Epithelial cell of proximal tubule (primary cell): ENCODE measurements around the gene KIAA0040. TPM values are rescaled to one million over a fixed set of nuclear protein-coding genes. Genes with fewer than 3 reads are reported as not detected.

Experiments
- DNase-seq: peaks from one replicate; pipeline ENCODE4 v3.0.0-alpha.2; 2011; ENCODE audit warnings: low read depth
- H3K4me3 ChIP-seq: 2 replicates; pipeline ENCODE4 v1.5.1; 2011; ENCODE audit warnings: low read depth, mild to moderate bottlenecking, low read length
- total RNA-seq: library from RNA; depleted of rRNA; stranded (reverse); fragments of >200 nt; gene quantifications from 2 replicates; pipeline ENCODE4 v1.2.3, GENCODE V29; 2015
- TF ChIP-seq, protein P1 (sequence below): conservative IDR thresholded peaks from 2 replicates; pipeline ENCODE4 v1.5.1; 2012; ENCODE audit warnings: low read depth, mild to moderate bottlenecking, low read length

The KIAA0040 gene
- total RNA-seq, 1 donor from 2014 or later, result 4.2 TPM

DNA sequence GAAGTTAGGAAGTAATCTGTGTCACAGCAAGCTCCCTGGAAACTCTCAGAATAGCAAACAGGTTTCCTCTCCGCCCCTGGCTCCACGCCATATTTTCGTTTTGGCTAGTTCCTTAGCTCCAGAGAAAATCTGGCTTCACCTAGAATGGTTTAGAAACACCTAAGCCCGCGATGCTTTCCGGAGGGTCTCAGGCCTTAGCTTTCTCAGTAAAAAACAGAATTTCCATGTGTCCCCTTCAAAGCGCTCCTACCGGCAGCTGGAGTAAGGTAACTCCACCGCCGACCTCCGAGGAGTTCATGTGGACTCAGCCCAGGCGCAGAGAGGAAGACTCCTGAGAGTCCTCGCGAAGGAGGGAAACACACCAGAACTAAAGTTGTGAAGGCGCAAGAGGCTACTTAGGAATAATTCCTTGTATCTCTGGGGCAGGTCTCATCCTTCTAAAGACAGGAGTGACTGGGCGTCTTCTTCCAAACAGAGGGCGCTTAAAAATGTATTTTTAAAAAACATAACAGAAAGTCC lies 406 bp downstream of the KIAA0040 start:
- DNase-seq, result no peak
- TF ChIP-seq, protein P1, sequence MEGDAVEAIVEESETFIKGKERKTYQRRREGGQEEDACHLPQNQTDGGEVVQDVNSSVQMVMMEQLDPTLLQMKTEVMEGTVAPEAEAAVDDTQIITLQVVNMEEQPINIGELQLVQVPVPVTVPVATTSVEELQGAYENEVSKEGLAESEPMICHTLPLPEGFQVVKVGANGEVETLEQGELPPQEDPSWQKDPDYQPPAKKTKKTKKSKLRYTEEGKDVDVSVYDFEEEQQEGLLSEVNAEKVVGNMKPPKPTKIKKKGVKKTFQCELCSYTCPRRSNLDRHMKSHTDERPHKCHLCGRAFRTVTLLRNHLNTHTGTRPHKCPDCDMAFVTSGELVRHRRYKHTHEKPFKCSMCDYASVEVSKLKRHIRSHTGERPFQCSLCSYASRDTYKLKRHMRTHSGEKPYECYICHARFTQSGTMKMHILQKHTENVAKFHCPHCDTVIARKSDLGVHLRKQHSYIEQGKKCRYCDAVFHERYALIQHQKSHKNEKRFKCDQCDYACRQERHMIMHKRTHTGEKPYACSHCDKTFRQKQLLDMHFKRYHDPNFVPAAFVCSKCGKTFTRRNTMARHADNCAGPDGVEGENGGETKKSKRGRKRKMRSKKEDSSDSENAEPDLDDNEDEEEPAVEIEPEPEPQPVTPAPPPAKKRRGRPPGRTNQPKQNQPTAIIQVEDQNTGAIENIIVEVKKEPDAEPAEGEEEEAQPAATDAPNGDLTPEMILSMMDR, result peak; percentile 12
- H3K4me3 ChIP-seq, result peak overlapping the region; percentile 64

DNA sequence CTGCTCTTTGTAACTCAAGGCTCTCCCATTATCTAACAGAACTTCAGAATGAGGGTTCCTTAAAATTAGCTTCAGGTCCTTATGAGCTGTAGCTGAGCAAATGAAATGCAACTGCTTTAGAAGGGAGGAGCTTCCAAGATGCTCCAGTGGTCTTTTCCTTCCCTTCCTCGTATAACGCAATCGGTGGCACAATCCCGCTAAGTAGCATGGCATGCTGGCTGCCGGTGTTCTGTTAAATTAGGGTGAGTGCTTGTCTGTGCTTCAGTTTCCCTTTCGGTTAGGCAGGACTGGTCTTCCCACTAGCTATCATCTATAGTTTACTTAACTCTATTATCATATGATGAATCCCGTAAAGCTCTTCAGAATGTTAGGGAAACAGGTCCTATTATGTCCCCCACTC lies 917 bp downstream of the KIAA0040 start:
- TF ChIP-seq, protein P1, result no peak
- DNase-seq, result no peak
- peak overlapping the region; percentile 64 for H3K4me3 ChIP-seq

DNA sequence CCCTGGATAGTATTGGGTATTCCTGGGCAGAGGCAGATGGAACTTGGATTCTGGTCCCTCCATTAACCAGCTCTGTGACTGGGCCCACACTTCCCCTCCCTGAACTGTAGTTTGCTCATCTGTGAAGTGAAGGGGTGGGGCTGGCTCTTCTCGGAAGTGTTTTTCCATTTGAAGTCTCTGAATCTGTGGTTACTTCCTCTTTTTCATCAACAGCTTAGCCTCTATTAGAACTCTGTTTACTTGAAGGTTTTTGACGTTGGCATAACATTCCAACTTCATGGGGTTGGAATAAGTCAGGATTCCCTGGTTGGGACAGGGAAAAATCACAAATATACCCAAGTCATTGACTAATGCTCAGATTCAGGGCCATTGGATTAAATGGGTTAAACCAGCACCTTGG lies 3.6 kb downstream of the KIAA0040 start:
- DNase-seq, result no peak
- no peak overlapping the region for H3K4me3 ChIP-seq
- TF ChIP-seq, protein P1, result no peak

DNA sequence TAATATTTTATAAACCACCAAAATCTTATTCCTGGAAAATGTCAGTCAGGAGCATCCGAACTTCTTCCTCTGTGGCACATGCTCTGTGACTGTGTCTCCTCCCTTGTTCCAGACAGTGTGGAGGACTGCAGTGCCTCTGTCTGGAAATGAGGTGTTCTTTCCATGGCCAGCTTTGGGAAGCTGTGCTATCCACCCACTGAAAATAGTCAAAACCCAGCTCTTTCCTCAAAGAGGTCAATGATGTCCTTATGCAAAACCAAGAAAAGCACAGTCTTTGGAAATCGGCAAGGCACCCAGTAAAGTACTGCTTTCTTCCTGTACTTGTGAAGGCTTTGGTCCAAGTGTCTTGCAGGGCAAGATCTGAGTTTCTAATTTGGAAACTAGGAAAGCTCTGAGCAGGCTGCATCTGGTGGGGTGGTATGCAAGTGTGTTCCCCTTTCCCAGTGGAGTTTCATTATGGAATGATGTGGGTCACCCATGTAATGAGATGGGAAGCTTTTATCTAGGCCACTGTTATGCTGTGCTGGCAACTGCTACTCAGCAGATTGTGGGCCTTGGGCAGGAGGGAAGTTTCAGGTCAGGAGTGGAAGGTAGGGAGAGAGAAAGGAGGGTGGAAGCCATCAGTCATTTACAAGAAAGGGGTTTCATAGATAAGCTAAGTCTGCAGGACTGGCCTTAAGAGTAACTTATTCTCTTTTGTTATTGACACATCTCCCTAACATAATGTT lies 6.0 kb downstream of the KIAA0040 start:
- H3K4me3 ChIP-seq, result no peak overlapping the region
- TF ChIP-seq, protein P1, result no peak
- DNase-seq, result no peak

DNA sequence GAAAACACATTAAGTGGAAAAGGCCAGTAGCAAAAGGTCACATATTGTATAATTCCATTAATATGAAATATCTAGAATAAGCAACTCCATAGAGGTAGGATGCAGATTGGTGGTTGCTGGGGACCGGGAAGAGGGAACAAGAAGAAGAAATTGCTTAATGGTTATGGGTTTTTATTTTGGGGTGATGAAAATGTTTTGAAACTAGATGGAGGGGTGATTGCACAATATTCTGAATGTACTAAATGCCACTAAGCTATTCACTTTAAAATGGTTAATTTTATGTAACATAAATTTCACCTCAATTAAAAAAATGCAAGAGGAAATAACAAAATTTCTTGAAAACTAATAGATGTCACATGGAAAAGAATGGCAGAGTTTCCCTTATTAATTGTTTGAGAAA lies 6.7 kb downstream of the KIAA0040 start:
- no peak overlapping the region for H3K4me3 ChIP-seq
- TF ChIP-seq, protein P1, result no peak

DNA sequence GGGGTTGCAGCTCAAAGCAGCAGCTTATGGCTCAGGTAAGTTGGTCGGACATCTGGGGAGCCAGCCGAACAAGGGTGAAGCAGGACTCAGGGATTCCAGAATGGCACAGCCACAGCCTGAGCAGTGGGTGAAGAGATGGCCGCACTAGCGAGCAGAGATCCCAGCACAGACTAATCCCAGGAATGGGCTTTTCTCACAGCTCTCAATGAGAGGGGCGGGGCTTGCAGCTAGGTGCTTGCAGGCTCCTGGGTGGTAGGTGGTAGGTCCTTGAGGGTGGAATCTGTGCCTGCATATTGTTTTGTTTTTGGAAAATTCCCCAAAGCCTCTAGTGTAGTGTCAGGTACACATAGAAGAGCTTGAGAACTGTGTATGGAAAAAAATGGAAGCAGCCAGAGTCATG lies 9.0 kb downstream of the KIAA0040 start:
- DNase-seq, result no peak
- H3K4me3 ChIP-seq, result no peak overlapping the region
- TF ChIP-seq, protein P1, result no peak

More for the DNA sequence above, 6.7 kb downstream of the KIAA0040 start:
- DNase-seq, result no peak
